Smooth muscle cell (in vitro differentiated cells): ENCODE data around the gene HSF4. TPM values are rescaled to one million over a fixed set of nuclear protein-coding genes. Genes with fewer than 3 reads are reported as not detected.

ENCODE experiments used
- DNase-seq: peaks from one replicate; lab custom pipeline; 2025; ENCODE audit not compliant: unreplicated experiment; lab: John Stamatoyannopoulos, UW
- H2AFZ ChIP-seq: fragments of 200-600 bp; sonication (generic); 2 replicates; pipeline ENCODE4 v1.6.0; 2016; ENCODE audit warnings: antibody characterized with exemption, low read depth, mild to moderate bottlenecking
- H3F3A ChIP-seq: fragments of 200-600 bp; sonication (generic); 2 replicates; pipeline ENCODE4 v1.6.0; 2017; ENCODE audit warnings: antibody characterized with exemption, low read depth
- H3K27ac ChIP-seq: fragments of 200-600 bp; sonication (generic); 2 replicates; pipeline ENCODE4 v1.5.1; 2016; ENCODE audit warnings: low read depth, mild to moderate bottlenecking
- H3K27me3 ChIP-seq: fragments of 200-600 bp; sonication (generic); 2 replicates; pipeline ENCODE4 v1.6.1; 2016; ENCODE audit warnings: low read depth, mild to moderate bottlenecking
- H3K36me3 ChIP-seq: fragments of 200-600 bp; sonication (generic); 2 replicates; pipeline ENCODE4 v1.5.1; 2016; ENCODE audit warnings: low read depth
- H3K4me1 ChIP-seq: fragments of 200-600 bp; sonication (generic); 2 replicates; pipeline ENCODE4 v1.5.1; 2016; ENCODE audit warnings: low read depth
- H3K4me2 ChIP-seq: fragments of 200-600 bp; sonication (generic); 2 replicates; pipeline ENCODE4 v1.6.0; 2016; ENCODE audit warnings: mild to moderate bottlenecking
- H3K4me3 ChIP-seq: fragments of 200-600 bp; sonication (generic); 2 replicates; pipeline ENCODE4 v1.5.1; 2016; ENCODE audit warnings: mild to moderate bottlenecking
- H3K79me2 ChIP-seq: fragments of 200-600 bp; sonication (generic); 2 replicates; pipeline ENCODE4 v1.6.0; 2016; ENCODE audit warnings: low read depth, mild to moderate bottlenecking
- H3K9ac ChIP-seq: fragments of 200-600 bp; sonication (generic); 2 replicates; pipeline ENCODE4 v1.6.0; 2016; ENCODE audit warnings: low read depth
- H3K9me3 ChIP-seq: fragments of 200-600 bp; sonication (generic); replicated peaks from 2 replicates; pipeline ENCODE4 v1.5.1; 2016; ENCODE audit warnings: low read depth
- H4K20me1 ChIP-seq: fragments of 200-600 bp; sonication (generic); 2 replicates; pipeline ENCODE4 v1.6.0; 2016; ENCODE audit warnings: low read depth
- WGBS: methylation state at CpG from one replicate; pipeline ENCODE4 v1.1.7; 2016; ENCODE audit warnings: low lambda C conversion rate; 5-methylcytosine and 5-hydroxymethylcytosine counted together
- polyA plus RNA-seq: library from polyadenylated mRNA; unstranded; fragments of >200 nt; fragmentation: Nextera tagmentation; extraction: Ambion mirVana; gene quantifications from 2 replicates; pipeline ENCODE4 v1.2.1, GENCODE V29; 2016
- total RNA-seq: library from RNA; depleted of rRNA; stranded (reverse); fragments of >200 nt; gene quantifications from 2 replicates; pipeline ENCODE4 v1.2.3, GENCODE V29; 2014
- TF ChIP-seq, protein P1 (sequence below): fragments of 200-600 bp; sonication (generic); IDR thresholded peaks from 2 replicates; pipeline ENCODE4 v1.5.1; 2017; ENCODE audit warnings: borderline replicate concordance, mild to moderate bottlenecking, antibody characterized with exemption; ENCODE audit not compliant: insufficient read depth, poor library complexity, severe bottlenecking

The HSF4 gene
- total and polyA plus RNA-seq, 2 experiments from 2014 or later, result 2.9 to 6.1 TPM

DNA sequence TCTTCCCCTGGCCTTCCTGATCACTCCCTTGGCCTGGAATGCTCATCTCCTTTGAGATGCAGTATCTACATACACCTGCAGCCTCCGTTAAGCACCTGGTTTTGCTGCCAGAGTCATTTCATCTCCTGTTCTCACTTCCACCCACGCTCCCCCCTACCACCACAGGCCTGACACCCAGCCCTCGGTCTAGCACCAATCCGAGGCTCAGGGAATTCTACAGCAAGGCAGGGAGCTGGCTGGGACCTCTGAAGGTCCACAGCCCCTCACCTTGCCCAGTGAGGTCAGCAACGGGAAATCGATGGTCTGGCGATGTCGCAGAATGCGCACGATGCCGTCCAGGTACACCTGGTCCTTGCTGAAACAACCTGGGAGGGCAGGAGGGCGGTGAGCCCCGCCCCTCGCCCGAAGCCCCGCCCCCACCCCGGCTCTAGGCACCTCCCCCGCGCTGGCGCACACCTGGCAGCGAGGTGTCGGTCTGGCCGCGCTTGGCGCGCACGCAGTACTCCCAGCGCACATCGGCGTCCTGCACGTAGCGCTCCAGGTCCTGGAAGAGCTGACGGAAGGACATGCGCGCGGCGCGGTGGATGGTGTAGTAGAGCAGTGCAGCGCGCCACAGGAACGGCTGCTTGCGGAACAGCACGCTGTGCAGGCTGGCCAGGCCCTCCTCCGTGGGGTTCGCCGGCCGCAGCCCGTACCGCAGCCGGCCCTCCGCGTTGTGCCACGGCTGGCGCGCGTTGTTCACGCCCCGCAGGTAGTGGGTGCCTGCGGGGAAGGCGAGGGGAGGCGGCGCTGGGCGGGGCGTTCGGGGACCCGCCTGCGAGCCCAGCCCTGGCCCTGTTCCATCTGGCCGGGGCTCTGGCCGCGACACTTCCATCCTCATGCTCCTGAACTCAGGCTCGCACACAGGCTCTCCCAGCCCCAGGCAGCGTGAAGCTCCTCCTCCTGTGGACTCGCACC lies 13.5 kb downstream of the HSF4 start:
- H3K4me3 ChIP-seq, result peak overlapping the region; percentile 50

DNA sequence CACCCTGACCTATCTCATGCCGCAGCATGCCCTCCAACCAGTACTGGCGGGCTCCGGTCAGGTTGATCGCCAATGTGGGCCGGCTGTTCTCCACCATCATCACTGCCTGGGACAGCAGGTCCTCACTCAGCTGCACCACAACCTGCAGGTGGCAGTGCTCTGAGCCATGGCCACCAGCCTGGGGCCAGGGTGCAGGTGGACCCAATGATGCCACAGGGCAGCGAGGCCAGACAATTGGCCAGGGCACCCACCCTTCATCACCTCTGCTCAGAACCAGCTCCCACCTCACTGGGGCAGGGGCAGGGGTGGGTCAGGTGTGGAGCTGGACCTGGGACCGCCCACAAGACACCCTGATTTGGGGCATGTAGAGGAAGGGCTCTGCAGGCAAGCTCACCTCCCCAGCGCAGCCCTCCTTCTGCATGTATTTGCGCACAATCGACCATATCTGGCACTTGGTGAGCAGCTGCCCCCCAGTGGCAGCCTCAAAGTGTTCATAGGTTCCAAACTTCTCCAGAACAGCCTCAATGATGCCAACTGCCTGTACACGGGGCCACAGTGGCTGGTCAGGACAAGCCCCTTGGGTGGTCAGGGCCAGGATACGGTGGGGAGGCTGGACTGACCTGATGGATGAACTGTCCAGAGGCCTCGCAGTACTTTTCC lies 15.0 kb downstream of the HSF4 start:
- Histone ChIP-seq H3K27me3 (no peaks in the 10 kb centered on the region), H3K4me3 (no peak overlapping the region), H3K79me2 (peaks cover 10% of the 10 kb centered on the region), H4K20me1 (peaks cover 43% of the 10 kb centered on the region), H3K4me2 (no peak overlapping the region), H3K36me3 (no peaks in the 10 kb centered on the region), H3F3A (no peaks in the 10 kb centered on the region), H3K27ac (no peak overlapping the region), H3K4me1 (peaks cover 11% of the 10 kb centered on the region), H3K9me3 (no peaks in the 10 kb centered on the region), H3K9ac (no peak overlapping the region), H2AFZ (no peak overlapping the region)
- DNase-seq, result no peak
- TF ChIP-seq, protein P1, sequence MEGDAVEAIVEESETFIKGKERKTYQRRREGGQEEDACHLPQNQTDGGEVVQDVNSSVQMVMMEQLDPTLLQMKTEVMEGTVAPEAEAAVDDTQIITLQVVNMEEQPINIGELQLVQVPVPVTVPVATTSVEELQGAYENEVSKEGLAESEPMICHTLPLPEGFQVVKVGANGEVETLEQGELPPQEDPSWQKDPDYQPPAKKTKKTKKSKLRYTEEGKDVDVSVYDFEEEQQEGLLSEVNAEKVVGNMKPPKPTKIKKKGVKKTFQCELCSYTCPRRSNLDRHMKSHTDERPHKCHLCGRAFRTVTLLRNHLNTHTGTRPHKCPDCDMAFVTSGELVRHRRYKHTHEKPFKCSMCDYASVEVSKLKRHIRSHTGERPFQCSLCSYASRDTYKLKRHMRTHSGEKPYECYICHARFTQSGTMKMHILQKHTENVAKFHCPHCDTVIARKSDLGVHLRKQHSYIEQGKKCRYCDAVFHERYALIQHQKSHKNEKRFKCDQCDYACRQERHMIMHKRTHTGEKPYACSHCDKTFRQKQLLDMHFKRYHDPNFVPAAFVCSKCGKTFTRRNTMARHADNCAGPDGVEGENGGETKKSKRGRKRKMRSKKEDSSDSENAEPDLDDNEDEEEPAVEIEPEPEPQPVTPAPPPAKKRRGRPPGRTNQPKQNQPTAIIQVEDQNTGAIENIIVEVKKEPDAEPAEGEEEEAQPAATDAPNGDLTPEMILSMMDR, result no peak
- WGBS, result 92% methylated on average over 13 of the region's 13 CpGs

More for the DNA sequence above, 13.5 kb downstream of the HSF4 start:
- no peaks in the 10 kb centered on the region for H3K27me3 ChIP-seq
- no peaks in the 10 kb centered on the region for H3K36me3 ChIP-seq
- no peak overlapping the region for H3K9ac ChIP-seq
- no peak overlapping the region for H2AFZ ChIP-seq
- H3K79me2 ChIP-seq, result peaks cover 7% of the 10 kb centered on the region
- peak overlapping the region; percentile 90 for H3K4me2 ChIP-seq
- no peaks in the 10 kb centered on the region for H3F3A ChIP-seq
- DNase-seq, result peak; percentile 43
- H3K27ac ChIP-seq, result no peak overlapping the region
- H3K4me1 ChIP-seq, result peaks cover 8% of the 10 kb centered on the region
- TF ChIP-seq, protein P1, result no peak
- 9% methylated on average over 48 of the region's 73 CpGs for WGBS
- H3K9me3 ChIP-seq, result no peaks in the 10 kb centered on the region
- peaks cover 43% of the 10 kb centered on the region for H4K20me1 ChIP-seq

DNA sequence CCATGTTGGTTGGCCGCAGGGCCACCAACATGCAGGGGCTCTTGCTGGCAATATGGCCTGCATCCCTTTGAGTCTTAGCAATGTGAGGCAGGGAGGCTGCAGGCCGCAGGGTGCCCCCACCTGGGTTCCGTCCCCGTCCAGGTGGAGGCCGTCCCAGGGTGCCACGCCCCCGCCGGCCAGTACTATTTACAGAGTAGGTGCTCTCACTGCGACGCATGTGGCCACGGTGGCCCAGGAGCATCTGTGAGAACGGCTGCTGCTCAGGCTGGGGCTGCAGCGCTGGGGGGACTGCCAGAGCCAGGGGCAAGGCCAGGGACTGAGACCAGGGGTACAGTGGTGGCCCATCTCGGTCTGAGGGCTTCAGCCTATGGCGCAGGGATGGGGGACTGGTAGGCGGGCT lies 15.6 kb downstream of the HSF4 start:
- Histone ChIP-seq H3K4me2 (no peak overlapping the region), H3K27ac (no peak overlapping the region), H3F3A (no peaks in the 10 kb centered on the region), H3K9me3 (no peaks in the 10 kb centered on the region), H3K4me3 (no peak overlapping the region), H2AFZ (no peak overlapping the region), H3K79me2 (peaks cover 10% of the 10 kb centered on the region), H3K4me1 (peaks cover 13% of the 10 kb centered on the region), H3K36me3 (no peaks in the 10 kb centered on the region), H3K9ac (no peak overlapping the region), H4K20me1 (peaks cover 43% of the 10 kb centered on the region), H3K27me3 (no peaks in the 10 kb centered on the region)
- TF ChIP-seq, protein P1, result no peak
- WGBS, result 96% methylated on average over 16 of the region's 16 CpGs
- no peak for DNase-seq
